Esophagus squamous epithelium (tissue), 4 donors: ENCODE data around the gene ATP10A.

ENCODE experiments used
- CTCF ChIP-seq, 6 experiments: fragments of 450-650 bp in 4 of 6; fragments of 200-600 bp in 2 of 6; sonication (generic) in 2 of 6; IDR thresholded peaks; one replicate each; pipeline ENCODE4 v1.5.1; 2016 to 2019; ENCODE audit warnings: antibody characterized with exemption in 6 of 6, mild to moderate bottlenecking in 4 of 6, moderate library complexity in 4 of 6
- POLR2A ChIP-seq, 4 donors: fragments of 450-650 bp; IDR thresholded peaks; one replicate each; pipeline ENCODE4 v1.6.1; 2017; ENCODE audit warnings: antibody characterized with exemption in 4 of 4, mild to moderate bottlenecking in 4 of 4, moderate library complexity in 3 of 4

- no peak for TF ChIP-seq CTCF (IDR thresholded peaks at IDR 0.05)
- no peak for TF ChIP-seq POLR2A (IDR thresholded peaks at IDR 0.05)
Observed at GRCh38 chr15:25848784-25849156, 14.4 kb downstream of the ATP10A start.
